Cerebellar cortex (tissue), 1 donor: Measurements from ENCODE around the gene ANKIB1.
"Not testable (repeated sequence)": the region's sequence is repeated elsewhere in the genome, so short reads cannot be mapped to it uniquely, and the experiment has no call there.

ENCODE experiments used
- DNase-seq: peaks from one replicate; pipeline ENCODE4 v3.0.0-alpha.2; 2015; ENCODE audit warnings: low spot score

The ANKIB1 gene

GRCh38 chr7:92245487-92246359 lies at the start of gene ANKIB1, which contains the start of gene KRIT1:
TSS of gene ANKIB1 (plus strand) at chr7:92245974. CDS start at chr7:92294979, 49,005 bp downstream.
TSS of gene KRIT1 (minus strand) at chr7:92245914. CDS start at chr7:92242135, 3,779 bp downstream.
- peak; percentile 90 for DNase-seq

- no peak for DNase-seq
Observed at GRCh38 chr7:92200791-92201190, 45.0 kb upstream of the ANKIB1 start.

- DNase-seq, result no peak
Observed at GRCh38 chr7:92205987-92206386, 39.8 kb upstream of the ANKIB1 start.

- DNase-seq, result no peak
Observed at GRCh38 chr7:92206672-92207071, 39.1 kb upstream of the ANKIB1 start.

GRCh38 chr7:92221766-92222165 lies 24.0 kb upstream of the ANKIB1 start:
- DNase-seq, result no peak

- DNase-seq, result no peak
Observed at GRCh38 chr7:92226981-92227380, 18.8 kb upstream of the ANKIB1 start.

GRCh38 chr7:92228100-92228499 lies 17.7 kb upstream of the ANKIB1 start:
- DNase-seq, result no peak

- no peak for DNase-seq
Observed at GRCh38 chr7:92228742-92229141, 17.0 kb upstream of the ANKIB1 start.

- no peak for DNase-seq
Observed at GRCh38 chr7:92230547-92230946, 15.2 kb upstream of the ANKIB1 start.

GRCh38 chr7:92242972-92243371 lies 2.8 kb upstream of the ANKIB1 start:
- DNase-seq, result no peak

GRCh38 chr7:92244808-92245486 lies 827 bp upstream of the ANKIB1 start:
- DNase-seq, result no peak

GRCh38 chr7:92246360-92247101 lies 757 bp downstream of the ANKIB1 start:
- DNase-seq, result peak; percentile 41

- DNase-seq, result no peak
Observed at GRCh38 chr7:92250603-92251002, 4.8 kb downstream of the ANKIB1 start.

- DNase-seq, result no peak
Observed at GRCh38 chr7:92251181-92251580, 5.4 kb downstream of the ANKIB1 start.

- DNase-seq, result no peak
Observed at GRCh38 chr7:92253251-92253650, 7.5 kb downstream of the ANKIB1 start.

- not testable (repeated sequence) for DNase-seq
Observed at GRCh38 chr7:92254800-92255199, 9.0 kb downstream of the ANKIB1 start.

GRCh38 chr7:92255308-92255707 lies 9.5 kb downstream of the ANKIB1 start:
- DNase-seq, result no peak

- no peak for DNase-seq
Observed at GRCh38 chr7:92259062-92259461, 13.3 kb downstream of the ANKIB1 start.

- DNase-seq, result no peak
Observed at GRCh38 chr7:92259610-92260247, 14.0 kb downstream of the ANKIB1 start.

GRCh38 chr7:92260248-92260781 lies 14.5 kb downstream of the ANKIB1 start:
- no peak for DNase-seq

- DNase-seq, result no peak
Observed at GRCh38 chr7:92266415-92267241, 20.9 kb downstream of the ANKIB1 start.
